Measurements from ENCODE around the gene FERMT2. TPM values are rescaled to one million over a fixed set of nuclear protein-coding genes. Genes with fewer than 3 reads are reported as not detected.

FERMT2 gene
- total RNA-seq, 1 donor from 2014 or later: 2.1 TPM

DNA sequence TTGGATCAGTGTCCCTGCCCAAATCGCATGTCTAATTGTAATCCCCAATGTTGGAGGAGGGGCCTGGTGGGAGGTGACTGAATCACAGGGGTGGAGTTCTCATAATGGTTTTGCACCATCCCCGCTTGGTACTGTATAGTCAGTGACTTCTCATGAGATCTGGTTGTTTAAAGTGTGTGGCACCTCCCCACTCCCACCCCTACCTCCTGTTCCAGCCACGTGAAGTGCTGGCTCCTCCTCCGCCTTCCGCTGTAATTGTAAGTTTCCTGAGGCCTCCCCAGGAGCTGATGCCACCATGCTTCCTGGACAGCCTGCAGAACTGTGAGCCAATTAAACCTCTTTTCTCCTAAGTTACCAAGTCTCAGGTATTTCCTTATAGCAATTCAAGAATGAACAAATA is 67.2 kb downstream of the FERMT2 start:
- DNase-seq (ENCODE audit: low spot score): no peak
- Mint-ChIP-seq H3K4me1 (ENCODE audit: low read depth) (no peaks in the 10 kb centered on the region), H3K27ac (no peak overlapping the region), H3K4me3 (no peak overlapping the region), H3K36me3 (ENCODE audit: low read depth) (no peaks in the 10 kb centered on the region), H3K27me3 (ENCODE audit: insufficient read depth) (peaks cover 5% of the 10 kb centered on the region), H3K9me3 (no peaks in the 10 kb centered on the region)
- intact Hi-C loops (cut with micrococcal nuclease): no loop called here

DNA sequence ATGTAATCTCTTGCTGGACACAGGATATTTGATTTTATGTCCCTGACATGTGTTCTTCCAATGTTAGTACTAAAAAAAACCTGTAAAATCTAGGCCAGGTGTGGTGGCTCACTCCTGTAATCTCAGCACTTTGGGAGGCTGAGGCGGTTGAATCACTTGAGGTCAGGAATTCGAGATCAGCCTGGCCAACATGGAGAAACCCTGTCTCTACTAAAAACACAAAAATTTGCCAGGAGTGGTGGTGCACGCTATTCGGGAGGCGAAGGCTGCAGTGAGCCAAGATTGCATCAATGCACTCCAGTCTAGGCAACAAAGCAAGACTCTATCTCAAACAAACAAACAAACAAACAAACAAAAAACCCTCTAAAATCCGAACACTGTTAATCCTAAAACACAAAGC is 68.0 kb downstream of the FERMT2 start:
- DNase-seq (ENCODE audit: low spot score): no peak
- H3K4me1 Mint-ChIP-seq (ENCODE audit: low read depth): no peaks in the 10 kb centered on the region
- H3K27me3 Mint-ChIP-seq (ENCODE audit: insufficient read depth): peaks cover 9% of the 10 kb centered on the region
- intact Hi-C loops (cut with micrococcal nuclease): no loop called here
- H3K36me3 Mint-ChIP-seq (ENCODE audit: low read depth): no peaks in the 10 kb centered on the region
- H3K4me3 Mint-ChIP-seq: no peak overlapping the region
- H3K9me3 Mint-ChIP-seq: no peaks in the 10 kb centered on the region
- H3K27ac Mint-ChIP-seq: no peak overlapping the region

DNA sequence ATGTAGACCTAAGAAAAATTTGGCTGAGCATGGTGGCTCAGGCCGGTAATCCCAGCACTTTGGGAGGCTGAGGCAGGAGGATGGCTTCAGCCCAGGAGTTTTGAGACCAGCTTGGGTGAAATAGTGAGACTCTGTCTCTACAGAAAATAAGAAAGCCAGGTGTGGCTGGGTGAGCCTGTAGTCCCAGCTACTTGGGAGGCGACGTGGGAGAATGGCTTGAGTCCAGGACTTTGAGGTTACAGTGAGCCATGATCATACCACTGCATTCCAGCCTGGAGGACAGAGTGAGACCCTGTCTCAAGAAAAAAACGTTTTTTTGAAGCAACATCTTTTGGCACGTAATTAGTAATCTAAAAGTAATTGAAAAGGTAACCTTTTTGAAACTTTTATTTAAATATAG is 70.9 kb downstream of the FERMT2 start:
- Mint-ChIP-seq H3K27ac (no peak overlapping the region), H3K4me1 (ENCODE audit: low read depth) (no peaks in the 10 kb centered on the region), H3K4me3 (no peak overlapping the region), H3K36me3 (ENCODE audit: low read depth) (no peaks in the 10 kb centered on the region), H3K27me3 (ENCODE audit: insufficient read depth) (peaks cover 12% of the 10 kb centered on the region), H3K9me3 (no peaks in the 10 kb centered on the region)
- intact Hi-C loops (cut with micrococcal nuclease): no loop called here
- no peak for DNase-seq (ENCODE audit: low spot score)

DNA sequence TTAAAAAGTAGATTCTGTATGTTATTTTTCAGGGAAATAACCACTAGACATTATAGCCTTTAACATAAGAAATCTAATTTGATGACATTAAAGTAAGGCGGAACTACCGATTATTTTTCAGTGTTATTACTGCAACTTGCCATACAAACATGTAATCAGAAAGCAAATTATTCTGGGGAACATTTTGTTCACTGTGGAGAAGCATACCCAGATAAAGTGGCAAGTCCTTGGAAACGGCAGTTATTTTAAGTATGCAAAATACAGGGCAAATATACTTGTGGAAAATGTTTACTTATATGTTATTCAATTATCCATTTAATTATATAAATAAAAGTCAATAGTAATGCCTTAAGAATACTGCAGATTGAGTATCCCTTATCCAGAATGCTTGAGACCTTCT is 71.9 kb downstream of the FERMT2 start:
- Mint-ChIP-seq H3K4me1 (ENCODE audit: low read depth) (no peaks in the 10 kb centered on the region), H3K27me3 (ENCODE audit: insufficient read depth) (peaks cover 12% of the 10 kb centered on the region), H3K4me3 (no peak overlapping the region), H3K36me3 (ENCODE audit: low read depth) (no peaks in the 10 kb centered on the region), H3K9me3 (no peaks in the 10 kb centered on the region), H3K27ac (no peak overlapping the region)
- no peak for DNase-seq (ENCODE audit: low spot score)
- intact Hi-C loops (cut with micrococcal nuclease): no loop called here

DNA sequence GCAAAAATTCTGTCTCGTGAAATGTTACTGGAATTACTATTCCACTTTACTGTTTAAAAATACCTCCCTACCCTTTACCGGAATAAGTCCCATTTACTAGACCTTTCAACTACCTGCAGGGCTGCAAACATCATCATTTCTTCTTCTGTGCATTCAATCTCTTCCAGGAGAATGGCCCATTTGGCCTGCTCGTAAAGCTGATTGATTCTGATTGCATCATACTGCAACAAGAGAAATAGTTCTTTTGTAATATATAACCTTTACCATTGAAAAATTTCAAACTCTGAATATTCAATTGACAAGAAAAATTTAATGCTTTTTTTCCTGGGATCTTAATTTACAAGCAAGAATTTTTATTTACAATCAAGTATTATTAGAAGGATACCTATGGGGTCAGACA is 72.4 kb downstream of the FERMT2 start:
- no peaks in the 10 kb centered on the region for H3K36me3 Mint-ChIP-seq (ENCODE audit: low read depth)
- H3K27me3 Mint-ChIP-seq (ENCODE audit: insufficient read depth): peaks cover 9% of the 10 kb centered on the region
- no peaks in the 10 kb centered on the region for H3K9me3 Mint-ChIP-seq
- H3K4me1 Mint-ChIP-seq (ENCODE audit: low read depth): no peaks in the 10 kb centered on the region
- intact Hi-C loops (cut with micrococcal nuclease): no loop called here
- no peak overlapping the region for H3K4me3 Mint-ChIP-seq
- DNase-seq (ENCODE audit: low spot score): no peak
- H3K27ac Mint-ChIP-seq: no peak overlapping the region

DNA sequence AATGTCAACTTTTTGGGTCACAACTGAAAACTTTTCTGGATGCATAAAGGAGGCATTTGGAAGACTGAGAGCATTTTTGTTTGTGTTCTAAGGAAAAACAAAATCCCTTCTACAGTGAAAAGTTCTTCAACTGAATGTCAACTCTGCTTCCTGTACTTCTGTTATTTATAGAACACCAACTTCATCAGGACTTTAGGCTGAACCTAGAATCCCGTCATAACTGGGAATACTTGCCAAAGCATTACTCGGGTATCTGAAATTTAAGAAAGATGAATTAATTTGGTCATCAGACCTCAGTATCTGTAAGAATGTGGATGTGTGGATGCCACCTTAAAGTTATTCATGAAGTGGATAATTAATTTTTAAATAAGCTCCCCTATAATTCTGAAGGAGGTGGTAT is 73.2 kb downstream of the FERMT2 start:
- H3K36me3 Mint-ChIP-seq (ENCODE audit: low read depth): no peaks in the 10 kb centered on the region
- no peak overlapping the region for H3K4me3 Mint-ChIP-seq
- DNase-seq (ENCODE audit: low spot score): no peak
- H3K4me1 Mint-ChIP-seq (ENCODE audit: low read depth): no peaks in the 10 kb centered on the region
- peaks cover 9% of the 10 kb centered on the region for H3K27me3 Mint-ChIP-seq (ENCODE audit: insufficient read depth)
- no peak overlapping the region for H3K27ac Mint-ChIP-seq
- no peaks in the 10 kb centered on the region for H3K9me3 Mint-ChIP-seq
- intact Hi-C loops (cut with micrococcal nuclease): no loop called here

DNA sequence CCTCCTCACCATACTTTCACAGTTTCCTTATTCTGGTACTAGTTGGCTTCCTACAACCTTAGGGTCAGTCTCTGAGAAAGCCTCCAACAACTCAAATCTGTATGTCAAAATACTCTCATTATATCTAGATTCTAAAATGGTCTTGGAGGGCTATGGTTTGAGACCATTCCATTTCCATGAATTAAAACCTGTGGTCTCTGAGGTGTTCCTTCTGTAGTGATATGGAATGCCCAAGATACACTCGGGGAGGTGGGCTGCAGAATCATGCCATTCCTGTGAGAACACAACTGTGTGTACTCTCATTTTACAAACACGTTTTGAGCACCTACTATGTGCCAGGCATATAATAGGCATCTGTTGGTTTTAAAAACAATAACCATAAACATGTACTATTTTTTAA is 74.0 kb downstream of the FERMT2 start:
- H3K36me3 Mint-ChIP-seq (ENCODE audit: low read depth): no peaks in the 10 kb centered on the region
- H3K4me3 Mint-ChIP-seq: no peak overlapping the region
- DNase-seq (ENCODE audit: low spot score): no peak
- H3K27me3 Mint-ChIP-seq (ENCODE audit: insufficient read depth): peaks cover 7% of the 10 kb centered on the region
- no peaks in the 10 kb centered on the region for H3K4me1 Mint-ChIP-seq (ENCODE audit: low read depth)
- H3K9me3 Mint-ChIP-seq: no peaks in the 10 kb centered on the region
- H3K27ac Mint-ChIP-seq: no peak overlapping the region
- intact Hi-C loops (cut with micrococcal nuclease): no loop called here

DNA sequence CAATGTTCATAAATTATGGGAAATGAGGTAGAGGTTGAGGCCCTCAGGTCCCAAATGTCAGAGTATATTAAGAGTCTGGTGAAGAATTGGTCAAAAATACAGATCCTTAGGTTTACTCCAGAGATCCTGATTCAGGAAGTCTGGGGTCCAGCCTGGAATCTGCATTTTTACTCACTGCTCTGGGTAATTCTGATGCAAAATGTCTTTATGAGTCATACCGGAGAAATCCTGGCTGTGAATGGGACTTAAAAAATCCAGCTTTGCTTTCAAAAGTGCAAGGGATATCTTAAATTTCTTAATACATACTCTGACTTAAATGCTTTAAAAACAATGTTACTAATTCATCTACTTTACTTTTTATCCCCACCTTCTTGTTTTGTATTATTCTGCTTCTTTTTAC is 74.5 kb downstream of the FERMT2 start:
- H3K4me3 Mint-ChIP-seq: no peak overlapping the region
- peaks cover 7% of the 10 kb centered on the region for H3K27me3 Mint-ChIP-seq (ENCODE audit: insufficient read depth)
- H3K9me3 Mint-ChIP-seq: no peaks in the 10 kb centered on the region
- H3K4me1 Mint-ChIP-seq (ENCODE audit: low read depth): no peaks in the 10 kb centered on the region
- no peak overlapping the region for H3K27ac Mint-ChIP-seq
- no peaks in the 10 kb centered on the region for H3K36me3 Mint-ChIP-seq (ENCODE audit: low read depth)
- no peak for DNase-seq (ENCODE audit: low spot score)
- intact Hi-C loops (cut with micrococcal nuclease): no loop called here

DNA sequence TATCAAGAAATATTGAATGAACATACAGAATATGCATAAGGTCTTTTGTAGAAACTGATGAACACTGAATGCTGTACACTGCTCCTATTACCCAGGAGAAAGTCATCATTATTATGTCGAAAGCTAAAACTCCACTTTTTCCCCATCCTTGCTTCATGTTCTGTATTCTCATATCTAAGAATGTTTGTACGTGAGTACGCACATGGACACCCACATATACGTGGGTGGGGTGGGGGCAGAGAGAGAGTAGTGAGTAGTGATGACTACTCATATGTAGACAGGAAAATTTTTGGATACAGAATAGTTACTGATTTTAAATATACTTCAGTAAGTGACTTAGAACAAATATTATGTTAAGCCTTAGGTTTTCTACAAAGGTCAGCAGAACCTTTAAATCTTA is 75.1 kb downstream of the FERMT2 start:
- Mint-ChIP-seq H3K4me1 (ENCODE audit: low read depth) (no peaks in the 10 kb centered on the region), H3K9me3 (no peaks in the 10 kb centered on the region), H3K27me3 (ENCODE audit: insufficient read depth) (peaks cover 7% of the 10 kb centered on the region), H3K27ac (no peak overlapping the region), H3K36me3 (ENCODE audit: low read depth) (no peaks in the 10 kb centered on the region), H3K4me3 (no peak overlapping the region)
- intact Hi-C loops (cut with micrococcal nuclease): no loop called here
- no peak for DNase-seq (ENCODE audit: low spot score)

DNA sequence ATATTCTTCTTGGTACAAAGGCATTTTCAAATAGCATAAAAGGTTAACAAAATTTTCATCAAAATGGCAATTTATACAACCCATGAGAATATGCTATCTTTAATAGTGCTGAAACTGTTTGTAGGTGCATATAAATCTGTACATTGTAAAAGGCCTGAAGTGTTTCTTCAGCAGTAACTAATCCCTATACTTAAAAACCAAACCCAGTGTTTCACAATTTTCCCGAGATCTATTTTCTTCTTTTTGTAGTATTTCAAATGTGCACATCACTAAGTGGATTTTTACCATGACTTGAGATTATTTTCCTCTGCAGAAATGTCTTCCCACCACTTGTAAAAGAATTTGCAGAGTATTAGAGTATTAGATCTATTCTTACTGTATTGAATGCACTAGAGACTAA is 76.5 kb downstream of the FERMT2 start:
- Mint-ChIP-seq H3K36me3 (ENCODE audit: low read depth) (no peaks in the 10 kb centered on the region), H3K27me3 (ENCODE audit: insufficient read depth) (peaks cover 7% of the 10 kb centered on the region), H3K9me3 (no peaks in the 10 kb centered on the region), H3K4me1 (ENCODE audit: low read depth) (no peaks in the 10 kb centered on the region), H3K4me3 (no peak overlapping the region), H3K27ac (no peak overlapping the region)
- intact Hi-C loops (cut with micrococcal nuclease): no loop called here
- DNase-seq (ENCODE audit: low spot score): no peak

DNA sequence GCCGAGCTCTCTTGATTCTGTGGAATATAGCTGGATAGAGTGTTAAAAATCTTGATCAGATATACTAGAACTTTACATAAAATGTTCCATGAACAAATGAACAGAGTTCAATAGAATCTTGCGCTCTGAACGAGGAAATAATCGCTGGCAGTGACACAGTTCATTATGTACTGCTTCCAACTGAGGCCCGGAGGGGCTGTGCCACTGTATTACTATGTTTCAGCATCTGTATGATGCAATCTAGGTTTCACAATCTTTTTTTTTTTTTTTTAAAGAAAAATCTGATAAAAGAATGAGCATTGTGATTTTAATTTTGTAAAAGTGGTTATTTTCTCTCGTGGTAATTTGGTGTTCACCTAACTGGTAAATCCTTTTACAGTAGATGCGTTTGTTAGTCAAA is 77.2 kb downstream of the FERMT2 start:
- Mint-ChIP-seq H3K27ac (no peak overlapping the region), H3K4me1 (ENCODE audit: low read depth) (no peaks in the 10 kb centered on the region), H3K9me3 (no peaks in the 10 kb centered on the region), H3K36me3 (ENCODE audit: low read depth) (no peaks in the 10 kb centered on the region), H3K27me3 (ENCODE audit: insufficient read depth) (peaks cover 7% of the 10 kb centered on the region), H3K4me3 (no peak overlapping the region)
- DNase-seq (ENCODE audit: low spot score): no peak
- intact Hi-C loops (cut with micrococcal nuclease): no loop called here

DNA sequence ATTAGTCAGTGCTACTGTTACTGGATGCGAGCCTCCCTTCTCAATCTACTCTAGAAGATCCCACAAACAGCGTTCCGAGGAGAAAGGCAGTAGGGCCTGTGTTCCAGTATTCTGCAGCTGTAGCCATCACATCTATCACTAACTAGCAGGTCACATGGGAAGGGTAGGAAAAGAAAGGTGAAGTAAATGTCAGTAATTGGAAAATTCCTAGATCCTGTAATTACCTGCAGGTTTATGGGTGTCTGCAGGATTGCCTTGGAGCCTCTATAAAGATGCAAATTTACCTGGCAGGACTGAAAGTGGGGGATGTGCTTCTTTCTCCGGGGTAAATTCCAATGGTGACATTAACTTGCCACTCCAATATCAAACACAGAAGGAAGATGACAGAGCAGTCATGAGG is 77.8 kb downstream of the FERMT2 start:
- DNase-seq (ENCODE audit: low spot score): no peak
- Mint-ChIP-seq H3K27ac (no peak overlapping the region), H3K4me1 (ENCODE audit: low read depth) (no peaks in the 10 kb centered on the region), H3K36me3 (ENCODE audit: low read depth) (no peaks in the 10 kb centered on the region), H3K9me3 (no peaks in the 10 kb centered on the region), H3K4me3 (no peak overlapping the region), H3K27me3 (ENCODE audit: insufficient read depth) (peaks cover 4% of the 10 kb centered on the region)
- intact Hi-C loops (cut with micrococcal nuclease): no loop called here

DNA sequence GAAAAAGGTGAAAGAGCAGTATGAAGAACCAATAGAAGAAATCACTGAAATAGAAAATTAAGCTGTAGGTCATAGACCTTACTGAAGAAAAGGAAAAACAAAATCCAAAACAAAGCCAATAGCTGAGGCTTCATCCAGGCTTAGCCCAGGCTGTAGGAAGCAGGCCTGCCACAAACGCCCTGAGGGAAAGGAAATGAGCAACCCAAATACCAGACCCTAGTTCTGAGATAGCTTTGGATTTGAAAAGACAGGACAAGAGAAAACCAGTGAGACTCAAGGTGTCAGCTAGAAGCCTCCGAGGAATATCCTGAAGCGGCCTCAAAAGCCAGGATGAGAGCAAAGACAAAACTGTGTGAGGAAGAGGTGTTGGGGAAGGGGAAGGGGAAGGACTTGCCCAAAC is 79.2 kb downstream of the FERMT2 start:
- Mint-ChIP-seq H3K4me1 (ENCODE audit: low read depth) (no peaks in the 10 kb centered on the region), H3K27me3 (ENCODE audit: insufficient read depth) (no peaks in the 10 kb centered on the region), H3K4me3 (no peak overlapping the region), H3K36me3 (ENCODE audit: low read depth) (no peaks in the 10 kb centered on the region), H3K27ac (no peak overlapping the region), H3K9me3 (no peaks in the 10 kb centered on the region)
- intact Hi-C loops (cut with micrococcal nuclease): no loop called here
- DNase-seq (ENCODE audit: low spot score): no peak

DNA sequence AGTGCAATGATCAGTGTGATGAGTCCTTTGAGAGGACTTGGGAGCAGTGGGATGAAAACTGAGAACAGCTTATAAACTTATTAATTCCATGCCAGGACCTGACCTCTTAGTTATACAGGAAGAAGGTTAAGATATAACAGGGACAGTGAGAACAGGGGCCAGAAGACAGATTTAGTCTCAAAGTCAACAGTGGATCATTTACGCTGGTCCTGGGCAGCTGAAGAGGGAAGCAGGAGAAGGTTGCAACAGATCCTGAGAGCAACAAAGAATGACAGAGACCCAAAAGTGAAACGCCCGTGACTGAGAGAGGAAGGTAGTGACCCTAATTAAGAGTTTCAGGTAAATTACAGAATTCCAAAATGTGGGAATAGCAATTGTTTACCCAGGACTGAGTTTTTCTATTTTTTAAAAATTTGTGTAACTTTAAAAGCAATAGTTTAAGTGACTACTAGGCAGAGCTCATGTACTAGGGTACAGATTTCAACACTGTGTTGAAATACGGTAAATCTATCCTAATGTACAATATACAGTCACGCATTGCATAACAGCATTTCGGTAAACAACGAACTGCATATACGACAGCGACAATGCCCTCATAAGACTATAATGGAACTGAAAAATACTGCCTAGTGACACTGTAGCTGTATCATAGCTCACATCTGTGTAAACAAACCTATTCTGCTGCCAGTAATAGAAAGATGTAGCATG is 81.8 kb downstream of the FERMT2 start:
- no peaks in the 10 kb centered on the region for H3K4me1 Mint-ChIP-seq (ENCODE audit: low read depth)
- intact Hi-C loops (cut with micrococcal nuclease): no loop called here
- no peaks in the 10 kb centered on the region for H3K27me3 Mint-ChIP-seq (ENCODE audit: insufficient read depth)
- H3K27ac Mint-ChIP-seq: no peak overlapping the region
- no peaks in the 10 kb centered on the region for H3K9me3 Mint-ChIP-seq
- no peak overlapping the region for H3K4me3 Mint-ChIP-seq
- DNase-seq (ENCODE audit: low spot score): no peak
- no peaks in the 10 kb centered on the region for H3K36me3 Mint-ChIP-seq (ENCODE audit: low read depth)

Data from activated T-helper 1 cell treated with anti-CD3 and anti-CD28 coated beads, Interleukin-12 subunit alpha, Interleukin-12 subunit beta, Interleukin-2, Interleukin-4 antibody, amounts not matched to agents 30 ng/mL and 10 ng/mL and 1 ng/mL, durations not matched to agents 14 hours and 24 hours and 36 hours (primary cell).